ENCODE data around the gene FST. TPM values are rescaled to one million over a fixed set of nuclear protein-coding genes. Genes with fewer than 3 reads are reported as not detected.
A peak's percentile ranks its signal among the peaks of the same experiment; 100 is the strongest.

FST gene
- total and polyA plus RNA-seq, 2 donors (not counting 1 experiment from before 2014, with no cell fraction given): 759 to 1,058 TPM

DNA sequence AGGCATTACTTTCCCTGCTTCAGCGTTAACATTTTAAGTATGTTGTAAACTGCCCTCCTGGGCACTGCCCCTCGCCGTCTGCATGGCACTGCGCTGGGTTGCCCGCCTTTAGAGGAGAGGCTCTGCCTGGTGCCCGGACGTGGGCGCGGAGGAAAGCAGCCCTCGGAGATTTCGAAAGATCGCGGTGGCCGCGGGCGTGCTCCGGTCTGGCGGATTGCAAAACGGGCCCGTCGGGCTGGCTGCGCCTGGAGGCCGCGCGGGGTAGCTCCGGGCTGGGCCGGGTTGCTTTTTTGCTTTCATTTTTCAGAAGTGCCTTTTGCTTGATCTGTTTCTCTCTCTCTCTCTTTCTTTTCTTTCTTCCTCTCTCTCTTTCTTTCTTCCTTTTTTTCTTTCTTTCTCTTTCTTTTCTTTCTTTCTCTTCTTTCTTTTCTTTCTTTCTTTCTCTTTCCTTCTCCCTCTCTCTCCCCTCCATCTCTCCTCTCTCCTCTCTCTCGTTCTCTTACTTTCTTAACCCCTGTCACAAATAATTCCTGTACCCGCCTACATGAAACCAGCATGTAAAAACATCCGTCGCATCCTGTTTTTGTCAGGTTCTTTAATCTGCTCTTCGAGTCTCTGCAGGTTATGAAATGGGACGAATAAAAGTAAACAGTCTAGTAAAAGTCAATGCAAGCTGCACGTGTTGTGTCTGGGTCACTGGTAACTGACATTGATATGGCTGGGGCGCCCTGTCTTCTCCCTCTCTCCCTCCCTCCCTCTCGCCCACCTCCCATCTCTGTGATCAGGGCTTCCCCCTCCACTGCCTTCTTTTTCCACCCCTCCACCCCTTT is 1.7 kb downstream of the FST start:
- peak overlapping the region; percentile 74 to 97 (median 82) for H3K4me3 ChIP-seq (replicated peaks in 1 of 4; ENCODE audit: control extremely low read depth in 1 of 4, insufficient read depth in 1 of 4, low read depth in 3 of 4, low read length in 4 of 4)
- peak overlapping the region; percentile 88 for H3K9ac ChIP-seq (ENCODE audit: insufficient read depth, low read length)
- peaks cover 43% of the 10 kb centered on the region for H3K79me2 ChIP-seq (ENCODE audit: control insufficient read depth, insufficient read depth, low read length)
- H3K4me1 ChIP-seq (ENCODE audit: control insufficient read depth, extremely low read depth, insufficient read depth, low read length): peaks cover 8% of the 10 kb centered on the region
- H3K27ac ChIP-seq (ENCODE audit: insufficient read depth, low read length): peak overlapping the region; percentile 94
- H3K4me2 ChIP-seq (ENCODE audit: extremely low read depth, insufficient read depth, low read length): peak overlapping the region; percentile 91
- H4K20me1 ChIP-seq (ENCODE audit: control insufficient read depth, extremely low read depth, insufficient read depth, low read length): peaks cover 2% of the 10 kb centered on the region
- peak; percentile 74 to 85 for DNase-seq (ENCODE audit: low read depth in 2 of 2)
- H3K9me3 ChIP-seq (ENCODE audit: control insufficient read depth, insufficient read depth, low read depth, low read length): no peaks in the 10 kb centered on the region
- H2AFZ ChIP-seq (ENCODE audit: low read length): no peak overlapping the region
- no peaks in the 10 kb centered on the region for H3K27me3 ChIP-seq (ENCODE audit: control insufficient read depth, insufficient read depth, low read length)
- TF ChIP-seq, protein P1, sequence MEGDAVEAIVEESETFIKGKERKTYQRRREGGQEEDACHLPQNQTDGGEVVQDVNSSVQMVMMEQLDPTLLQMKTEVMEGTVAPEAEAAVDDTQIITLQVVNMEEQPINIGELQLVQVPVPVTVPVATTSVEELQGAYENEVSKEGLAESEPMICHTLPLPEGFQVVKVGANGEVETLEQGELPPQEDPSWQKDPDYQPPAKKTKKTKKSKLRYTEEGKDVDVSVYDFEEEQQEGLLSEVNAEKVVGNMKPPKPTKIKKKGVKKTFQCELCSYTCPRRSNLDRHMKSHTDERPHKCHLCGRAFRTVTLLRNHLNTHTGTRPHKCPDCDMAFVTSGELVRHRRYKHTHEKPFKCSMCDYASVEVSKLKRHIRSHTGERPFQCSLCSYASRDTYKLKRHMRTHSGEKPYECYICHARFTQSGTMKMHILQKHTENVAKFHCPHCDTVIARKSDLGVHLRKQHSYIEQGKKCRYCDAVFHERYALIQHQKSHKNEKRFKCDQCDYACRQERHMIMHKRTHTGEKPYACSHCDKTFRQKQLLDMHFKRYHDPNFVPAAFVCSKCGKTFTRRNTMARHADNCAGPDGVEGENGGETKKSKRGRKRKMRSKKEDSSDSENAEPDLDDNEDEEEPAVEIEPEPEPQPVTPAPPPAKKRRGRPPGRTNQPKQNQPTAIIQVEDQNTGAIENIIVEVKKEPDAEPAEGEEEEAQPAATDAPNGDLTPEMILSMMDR (conservative IDR thresholded peaks at IDR 0.05 in 1 of 2, IDR thresholded peaks at IDR 0.05 in 1 of 2; ENCODE audit: low read depth in 1 of 2, low read length in 2 of 2): peak; percentile 12 to 14
- no peak for TF ChIP-seq EZH2 (IDR thresholded peaks at IDR 0.05; ENCODE audit: low read length, missing control alignments)
- H3K36me3 ChIP-seq (ENCODE audit: control insufficient read depth, insufficient read depth, low read length): peaks cover 22% of the 10 kb centered on the region

DNA sequence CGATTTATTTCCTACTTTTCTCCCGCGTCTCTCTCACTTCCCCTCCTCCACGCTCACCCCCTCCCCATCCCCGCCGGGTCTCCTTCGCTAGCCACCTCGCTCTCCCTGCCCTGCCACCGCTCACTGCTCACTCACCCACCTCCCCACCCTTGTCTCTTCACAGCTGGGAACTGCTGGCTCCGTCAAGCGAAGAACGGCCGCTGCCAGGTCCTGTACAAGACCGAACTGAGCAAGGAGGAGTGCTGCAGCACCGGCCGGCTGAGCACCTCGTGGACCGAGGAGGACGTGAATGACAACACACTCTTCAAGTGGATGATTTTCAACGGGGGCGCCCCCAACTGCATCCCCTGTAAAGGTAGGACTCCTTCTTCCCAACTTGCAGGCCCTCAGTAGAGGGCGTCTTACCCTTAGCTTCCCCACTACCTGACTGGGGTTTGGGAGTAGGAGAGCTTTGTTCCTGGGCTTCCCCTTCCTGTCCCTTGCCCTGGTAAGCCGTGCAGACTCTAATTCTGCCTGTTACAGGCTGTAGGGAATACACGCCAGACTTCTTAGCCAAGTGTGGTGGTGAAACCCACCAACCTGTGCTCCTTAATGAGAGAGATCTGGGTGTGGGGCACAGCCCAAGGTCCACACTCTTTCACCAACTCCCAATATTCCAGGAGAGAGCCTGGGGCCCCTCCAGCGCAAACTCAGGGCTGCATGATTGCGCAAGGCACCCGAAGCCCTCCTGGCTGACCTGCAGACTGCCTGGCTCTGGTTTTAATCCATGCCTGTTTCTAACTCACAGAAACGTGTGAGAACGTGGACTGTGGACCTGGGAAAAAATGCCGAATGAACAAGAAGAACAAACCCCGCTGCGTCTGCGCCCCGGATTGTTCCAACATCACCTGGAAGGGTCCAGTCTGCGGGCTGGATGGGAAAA is 2.5 kb downstream of the FST start:
- H3K36me3 ChIP-seq (ENCODE audit: control insufficient read depth, insufficient read depth, low read length): peaks cover 22% of the 10 kb centered on the region
- peak overlapping the region; percentile 91 for H3K4me2 ChIP-seq (ENCODE audit: extremely low read depth, insufficient read depth, low read length)
- peaks cover 2% of the 10 kb centered on the region for H4K20me1 ChIP-seq (ENCODE audit: control insufficient read depth, extremely low read depth, insufficient read depth, low read length)
- H3K27ac ChIP-seq (ENCODE audit: insufficient read depth, low read length): peak overlapping the region; percentile 94
- no peaks in the 10 kb centered on the region for H3K9me3 ChIP-seq (ENCODE audit: control insufficient read depth, insufficient read depth, low read depth, low read length)
- peak overlapping the region; percentile 74 to 97 (median 82) for H3K4me3 ChIP-seq (replicated peaks in 1 of 4; ENCODE audit: control extremely low read depth in 1 of 4, insufficient read depth in 1 of 4, low read depth in 3 of 4, low read length in 4 of 4)
- peak overlapping the region; percentile 88 for H3K9ac ChIP-seq (ENCODE audit: insufficient read depth, low read length)
- peaks cover 8% of the 10 kb centered on the region for H3K4me1 ChIP-seq (ENCODE audit: control insufficient read depth, extremely low read depth, insufficient read depth, low read length)
- TF ChIP-seq, protein P1 (conservative IDR thresholded peaks at IDR 0.05 in 1 of 2, IDR thresholded peaks at IDR 0.05 in 1 of 2; ENCODE audit: low read depth in 1 of 2, low read length in 2 of 2): peak in 1 of 2 donors; percentile 37
- TF ChIP-seq EZH2 (IDR thresholded peaks at IDR 0.05; ENCODE audit: low read length, missing control alignments): no peak
- DNase-seq (ENCODE audit: low read depth in 2 of 2): peak; percentile 36 to 49
- no peak overlapping the region for H2AFZ ChIP-seq (ENCODE audit: low read length)
- H3K79me2 ChIP-seq (ENCODE audit: control insufficient read depth, insufficient read depth, low read length): peaks cover 43% of the 10 kb centered on the region
- no peaks in the 10 kb centered on the region for H3K27me3 ChIP-seq (ENCODE audit: control insufficient read depth, insufficient read depth, low read length)

DNA sequence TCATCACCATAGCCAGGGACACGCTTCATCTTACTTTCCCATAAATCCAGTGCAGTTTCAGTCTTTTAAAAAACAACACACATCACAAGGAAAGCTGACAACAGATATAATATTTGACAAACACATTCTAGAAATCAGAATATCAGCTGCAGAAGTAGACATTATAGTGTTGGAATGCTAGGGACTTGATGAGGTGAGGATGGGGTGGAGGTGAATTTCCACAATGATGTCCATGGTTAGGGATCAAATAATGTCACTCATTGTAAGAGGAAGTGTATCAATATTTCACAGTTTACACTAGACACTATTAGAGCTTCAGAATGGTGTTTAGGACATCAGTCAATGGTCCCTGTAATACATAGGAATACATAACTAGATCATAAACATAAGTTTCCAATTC is 7.0 kb downstream of the FST start:
- Histone ChIP-seq H3K9me3 (ENCODE audit: control insufficient read depth, insufficient read depth, low read depth, low read length) (no peaks in the 10 kb centered on the region), H3K9ac (ENCODE audit: insufficient read depth, low read length) (no peak overlapping the region), H2AFZ (ENCODE audit: low read length) (no peak overlapping the region), H3K4me1 (ENCODE audit: control insufficient read depth, extremely low read depth, insufficient read depth, low read length) (peaks cover 12% of the 10 kb centered on the region), H3K79me2 (ENCODE audit: control insufficient read depth, insufficient read depth, low read length) (peaks cover 24% of the 10 kb centered on the region), H3K27me3 (ENCODE audit: control insufficient read depth, insufficient read depth, low read length) (no peaks in the 10 kb centered on the region), H3K4me3 (replicated peaks in 1 of 4; ENCODE audit: control extremely low read depth in 1 of 4, insufficient read depth in 1 of 4, low read depth in 3 of 4, low read length in 4 of 4) (no peak overlapping the region), H4K20me1 (ENCODE audit: control insufficient read depth, extremely low read depth, insufficient read depth, low read length) (no peaks in the 10 kb centered on the region), H3K36me3 (ENCODE audit: control insufficient read depth, insufficient read depth, low read length) (peaks cover 22% of the 10 kb centered on the region), H3K27ac (ENCODE audit: insufficient read depth, low read length) (no peak overlapping the region), H3K4me2 (ENCODE audit: extremely low read depth, insufficient read depth, low read length) (no peak overlapping the region)
- TF ChIP-seq EZH2 (IDR thresholded peaks at IDR 0.05; ENCODE audit: low read length, missing control alignments): no peak
- TF ChIP-seq, protein P1 (conservative IDR thresholded peaks at IDR 0.05 in 1 of 2, IDR thresholded peaks at IDR 0.05 in 1 of 2; ENCODE audit: low read depth in 1 of 2, low read length in 2 of 2): no peak
- DNase-seq (ENCODE audit: low read depth in 2 of 2): no peak
